H1 (cell line): Measurements from ENCODE around the gene TPO. TPM values are rescaled to one million over a fixed set of nuclear protein-coding genes. Genes with fewer than 3 reads are reported as not detected.

Experiments used
- CTCF ChIA-PET: fragments of 300-600 bp; sonication (Branson Sonifier 250); formaldehyde crosslinking; loops from one replicate; lab custom pipeline; 2021; ENCODE audit not compliant: partially characterized antibody; lab: Charles Lee
- POLR2A ChIA-PET: fragments of 300-600 bp; sonication (Branson Sonifier 250); formaldehyde crosslinking; loops from one replicate; lab custom pipeline; 2021; ENCODE audit warnings: inconsistent platforms; ENCODE audit not compliant: partially characterized antibody; lab: Charles Lee
- DNase-seq, 2 experiments: peaks; one replicate each; pipeline versions ENCODE4 v3.0.0 to v3.0.0-alpha.2; 2010 to 2022; ENCODE audit warnings: low spot score in 2 of 2, low read depth in 1 of 2, mixed read lengths in 1 of 2
- FAIRE-seq: peaks from 2 replicates; lab custom pipeline; 2011; peaks lifted over from hg19 to GRCh38; lab: Jason Lieb, UNC
- H2AFZ ChIP-seq: 2 replicates; pipeline ENCODE4 v1.8.1; 2012; ENCODE audit warnings: low read length, inconsistent platforms
- H2AK5ac ChIP-seq: 2 replicates; pipeline ENCODE4 v1.6.1; 2013; ENCODE audit warnings: low read depth, low read length
- H2BK120ac ChIP-seq: replicated peaks from 2 replicates; pipeline ENCODE3; 2013; ENCODE audit warnings: low read depth, low read length, inconsistent platforms
- H2BK12ac ChIP-seq: 2 replicates; pipeline ENCODE4 v1.6.1; 2013; ENCODE audit warnings: low read depth, low read length
- H2BK15ac ChIP-seq: 2 replicates; pipeline ENCODE4 v1.6.1; 2013; ENCODE audit warnings: low read length
- H2BK20ac ChIP-seq: 2 replicates; pipeline ENCODE4 v1.6.1; 2013; ENCODE audit warnings: low read length
- H2BK5ac ChIP-seq: 2 replicates; pipeline ENCODE4 v1.6.1; 2013; ENCODE audit warnings: low read depth, low read length
- H3K14ac ChIP-seq: 2 replicates; pipeline ENCODE4 v1.6.1; 2013; ENCODE audit warnings: inconsistent platforms; ENCODE audit not compliant: insufficient read length
- H3K18ac ChIP-seq: 2 replicates; pipeline ENCODE4 v1.6.1; 2013; ENCODE audit warnings: low read length; ENCODE audit errors: extremely low read depth
- H3K23ac ChIP-seq: 2 replicates; pipeline ENCODE4 v1.6.1; 2013; ENCODE audit warnings: inconsistent platforms; ENCODE audit not compliant: insufficient read length
- H3K23me2 ChIP-seq: 2 replicates; pipeline ENCODE4 v1.6.1; 2013; ENCODE audit warnings: low read depth, low read length
- H3K27ac ChIP-seq: 2 replicates; pipeline ENCODE4 v1.6.1; 2011; ENCODE audit warnings: low read depth, low read length, inconsistent platforms
- H3K27me3 ChIP-seq, 4 experiments: replicated peaks in 1 of 4; 1 replicate in 1 of 4; 2 replicates in 3 of 4; pipeline versions ENCODE4 v1.6.1 to v1.8.1; 2011 to 2013; ENCODE audit warnings: low read length in 3 of 4, mild to moderate bottlenecking in 3 of 4, inconsistent platforms in 2 of 4, mixed read lengths in 2 of 4, moderate library complexity in 1 of 4; ENCODE audit not compliant: control insufficient read depth in 3 of 4, insufficient read depth in 3 of 4; ENCODE audit errors: extremely low read depth in 1 of 4
- H3K36me3 ChIP-seq, 4 experiments: 2 replicates each; pipeline versions ENCODE4 v1.6.1 to v1.8.1; 2011 to 2013; ENCODE audit warnings: mild to moderate bottlenecking in 4 of 4, low read length in 3 of 4, moderate library complexity in 2 of 4, control low read depth in 1 of 4, inconsistent platforms in 1 of 4; ENCODE audit not compliant: insufficient read depth in 4 of 4, control insufficient read depth in 2 of 4
- H3K4ac ChIP-seq: replicated peaks from 2 replicates; pipeline ENCODE3; 2013; ENCODE audit warnings: low read length, low read depth, mixed read lengths, inconsistent platforms; ENCODE audit not compliant: insufficient read length
- H3K4me1 ChIP-seq, 4 experiments: replicated peaks in 1 of 4; 1 replicate in 1 of 4; 2 replicates in 3 of 4; pipeline versions ENCODE4 v1.6.1 to v1.8.1; 2011 to 2013; ENCODE audit warnings: low read length in 3 of 4, inconsistent platforms in 2 of 4, mixed read lengths in 1 of 4; ENCODE audit not compliant: insufficient read depth in 4 of 4, control insufficient read depth in 3 of 4
- H3K4me2 ChIP-seq, 2 experiments: 2 replicates each; pipeline versions ENCODE4 v1.6.1 to v1.8.1; 2011 to 2013; ENCODE audit warnings: low read depth in 2 of 2, low read length in 2 of 2, control low read depth in 1 of 2, inconsistent platforms in 1 of 2, mild to moderate bottlenecking in 1 of 2; ENCODE audit not compliant: insufficient read depth in 1 of 2
- H3K4me3 ChIP-seq, 4 experiments: fragments of 200-600, 300-600 bp in 1 of 4; sonication (generic), shearing (Covaris generic), sonication (Bioruptor Twin) in 1 of 4; 2 replicates each; pipeline versions ENCODE4 v1.5.1 to v1.8.1; 2011 to 2016; ENCODE audit warnings: low read length in 4 of 4, low read depth in 3 of 4, control low read depth in 2 of 4, inconsistent platforms in 2 of 4, mild to moderate bottlenecking in 2 of 4, mixed read lengths in 1 of 4, moderate library complexity in 1 of 4; ENCODE audit not compliant: insufficient read depth in 2 of 4; ENCODE audit errors: extremely low read depth in 1 of 4
- H3K56ac ChIP-seq: replicated peaks from 2 replicates; pipeline ENCODE3; 2013; ENCODE audit warnings: low read depth, mild to moderate bottlenecking, mixed read lengths, low read length, inconsistent platforms; ENCODE audit not compliant: insufficient read length
- H3K79me1 ChIP-seq: 2 replicates; pipeline ENCODE4 v1.6.1; 2013; ENCODE audit warnings: low read depth, low read length, control low read depth
- H3K79me2 ChIP-seq, 2 experiments: 2 replicates each; pipeline versions ENCODE4 v1.6.1 to v1.8.1; 2012 to 2013; ENCODE audit warnings: low read length in 2 of 2, mild to moderate bottlenecking in 2 of 2, inconsistent platforms in 1 of 2; ENCODE audit not compliant: insufficient read depth in 2 of 2, control insufficient read depth in 1 of 2
- H3K9ac ChIP-seq, 4 experiments: replicated peaks in 1 of 4; 1 replicate in 1 of 4; 2 replicates in 3 of 4; pipeline versions ENCODE4 v1.6.1 to v1.8.1; 2011 to 2013; ENCODE audit warnings: low read depth in 3 of 4, low read length in 3 of 4, control low read depth in 2 of 4, mild to moderate bottlenecking in 2 of 4, moderate library complexity in 2 of 4, inconsistent platforms in 1 of 4; ENCODE audit errors: extremely low read depth in 1 of 4
- H3K9me3 ChIP-seq, 2 experiments: 2 replicates each; pipeline versions ENCODE4 v1.6.1 to v1.8.1; 2012 to 2013; ENCODE audit warnings: mild to moderate bottlenecking in 2 of 2, moderate library complexity in 2 of 2, control low read depth in 1 of 2, inconsistent platforms in 1 of 2, low read depth in 1 of 2, low read length in 1 of 2, mixed read lengths in 1 of 2; ENCODE audit not compliant: insufficient read depth in 2 of 2
- H4K20me1 ChIP-seq, 2 experiments: replicated peaks in 1 of 2; 2 replicates each; pipeline versions ENCODE3 to v1.8.1; 2011 to 2013; ENCODE audit warnings: inconsistent platforms in 2 of 2, low read length in 2 of 2, mild to moderate bottlenecking in 1 of 2; ENCODE audit not compliant: insufficient read depth in 2 of 2, control insufficient read depth in 1 of 2
- H4K5ac ChIP-seq: 2 replicates; pipeline ENCODE4 v1.6.1; 2013; ENCODE audit warnings: low read length, low read depth, mixed read lengths, inconsistent platforms; ENCODE audit not compliant: insufficient read length
- H4K8ac ChIP-seq: 2 replicates; pipeline ENCODE4 v1.8.0; 2013; ENCODE audit warnings: mild to moderate bottlenecking, moderate library complexity, low read length, inconsistent platforms; ENCODE audit not compliant: insufficient read depth; ENCODE audit errors: extremely low read depth
- H4K91ac ChIP-seq: replicated peaks from 2 replicates; pipeline ENCODE3; 2013; ENCODE audit warnings: low read length, mixed read lengths, inconsistent platforms; ENCODE audit not compliant: insufficient read length
- ASH2L ChIP-seq: fragments of 200-600, 300-600 bp; sonication (generic); IDR thresholded peaks from one replicate; pipeline ENCODE4 v1.7.1; 2017; ENCODE audit warnings: low read length
- CBX8 ChIP-seq: fragments of 300-800, 300-1000 bp; sonication (generic); IDR thresholded peaks from 2 replicates; pipeline ENCODE4 v1.7.1; 2016; ENCODE audit warnings: low read depth, low read length, borderline replicate concordance
- CTCF ChIP-seq, 3 experiments: IDR thresholded peaks; 1 replicate in 2 of 3; 2 replicates in 1 of 3; pipeline versions ENCODE4 v1.5.1 to v1.6.1; 2011; ENCODE audit warnings: low read length in 3 of 3, mild to moderate bottlenecking in 3 of 3, inconsistent platforms in 2 of 3, low read depth in 1 of 3, moderate library complexity in 1 of 3; ENCODE audit not compliant: insufficient read depth in 1 of 3; ENCODE audit errors: control extremely low read depth in 1 of 3
- MAFK ChIP-seq: IDR thresholded peaks from 2 replicates; pipeline ENCODE4 v1.6.1; 2012; ENCODE audit warnings: low read depth, mild to moderate bottlenecking, improper control_type of control experiment, low read length
- NANOG ChIP-seq: IDR thresholded peaks from 2 replicates; pipeline ENCODE4 v1.6.1; 2011; ENCODE audit warnings: low read length, low read depth, mild to moderate bottlenecking, inconsistent platforms; ENCODE audit not compliant: insufficient read depth, poor library complexity, severe bottlenecking
- NRF1 ChIP-seq: IDR thresholded peaks from 2 replicates; pipeline ENCODE4 v1.6.1; 2011; ENCODE audit warnings: mild to moderate bottlenecking, low read depth, low read length, improper control_type of control experiment
- PHF8 ChIP-seq: fragments of 200-600 bp; sonication (generic); conservative IDR thresholded peaks from 2 replicates; pipeline ENCODE4 v1.7.1; 2012; ENCODE audit warnings: low read depth, mild to moderate bottlenecking, inconsistent platforms, low read length, moderate library complexity
- RAD21 ChIP-seq, 2 experiments: IDR thresholded peaks in 1 of 2; conservative IDR thresholded peaks in 1 of 2; 2 replicates each; pipeline ENCODE4 v1.6.1; 2011; ENCODE audit warnings: low read depth in 2 of 2, low read length in 2 of 2, improper control_type of control experiment in 1 of 2, inconsistent platforms in 1 of 2, mild to moderate bottlenecking in 1 of 2, moderate library complexity in 1 of 2
- SP1 ChIP-seq: IDR thresholded peaks from 2 replicates; pipeline ENCODE4 v1.6.1; 2011; ENCODE audit warnings: low read depth, low read length
- TEAD4 ChIP-seq: IDR thresholded peaks from 2 replicates; pipeline ENCODE4 v1.6.1; 2012; ENCODE audit warnings: low read depth, low read length, inconsistent platforms, mixed read lengths
- WGBS, 2 experiments: shearing (Covaris generic) in 1 of 2; methylation state at CpG; one replicate each; pipeline versions ENCODE4 v1.1.6 to v1.1.7; 2013 to 2015; ENCODE audit warnings: low lambda C conversion rate in 2 of 2, mixed read lengths in 2 of 2, inconsistent platforms in 1 of 2, low coverage in 1 of 2, missing lambda C conversion rate in 1 of 2; ENCODE audit not compliant: insufficient replicate concordance in 2 of 2, insufficient coverage in 1 of 2, insufficient read length in 1 of 2; ENCODE audit errors: extremely low coverage in 1 of 2, missing lambda C conversion rate in 1 of 2; 5-methylcytosine and 5-hydroxymethylcytosine counted together
- polyA plus RNA-seq, 7 experiments: library from polyadenylated mRNA; depleted of rRNA in 3 of 7; stranded (reverse) in 5 of 7; unstranded in 2 of 7; fragments of >200 nt in 5 of 7; fragments of 200-250 nt in 2 of 7; gene quantifications; 1 replicate in 5 of 7; 2 replicates in 1 of 7; 4 replicates in 1 of 7; pipeline versions ENCODE4 v1.2.1 to v1.2.3, GENCODE V29; 2011 to 2013; ENCODE audit warnings: missing spikeins in 2 of 7, mixed read lengths in 2 of 7
- total RNA-seq: library from RNA; stranded (reverse); fragmentation: NEBNext Ultra II Directional; extraction: Animal tissue kit (Norgen Biotek cat#: 25700); gene quantifications from 2 replicates; pipeline ENCODE4 v1.2.1, GENCODE V29; 2021

Gene TPO
- total and polyA plus RNA-seq, 2 of the 8 experiments (the other 6 are each of a cell fraction or from before 2014, with no cell fraction given): not detected

- H4K91ac ChIP-seq: no peak overlapping the region
- CTCF ChIA-PET: interaction anchor here (0.5 to 3.3 kb wide), 7 partner anchors 8 to 165 kb away, joined by 3 to 14 read pairs (median 3); no protein-coding TSS in a partner anchor
- no peak for FAIRE-seq
- TF ChIP-seq NRF1 (no peak), RAD21 (IDR thresholded peaks at IDR 0.05 in 1 of 2, conservative IDR thresholded peaks at IDR 0.05 in 1 of 2; ENCODE audit: low read depth in 2 of 2, low read length in 2 of 2) (no peak), ASH2L (no peak), CTCF (IDR thresholded peaks at IDR 0.05; ENCODE audit: control extremely low read depth in 1 of 3, insufficient read depth in 1 of 3, low read depth in 1 of 3, low read length in 3 of 3) (no peak), CBX8 (no peak), MAFK (no peak), TEAD4 (no peak), SP1 (no peak), NANOG (no peak), PHF8 (no peak)
Observed at GRCh38 chr2:1585635-1586034, 172.4 kb downstream of the TPO start.

More at GRCh38 chr2:1585635-1586034, 172.4 kb downstream of the TPO start:
- no peak overlapping the region for H2BK12ac ChIP-seq
- no peak overlapping the region for H3K9ac ChIP-seq
- 87% methylated on average over 17 of the region's 17 CpGs; no CpG with 5 or more reads in 1 of the 2 experiments for WGBS, 2 experiments
- H3K23ac ChIP-seq: no peak overlapping the region
- H3K4me3 ChIP-seq: no peak overlapping the region
- H3K27me3 ChIP-seq: no peaks in the 10 kb centered on the region
- H3K4me1 ChIP-seq: peaks cover 0 to 6% (median 0%) of the 10 kb centered on the region in 4 experiments; a peak in 1 of 7 replicates
- H4K20me1 ChIP-seq: no peaks in the 10 kb centered on the region
- H3K14ac ChIP-seq: no peak overlapping the region
- H3K79me2 ChIP-seq: no peaks in the 10 kb centered on the region
- no peak overlapping the region for H3K56ac ChIP-seq
- H2BK5ac ChIP-seq: no peak overlapping the region
- no peak overlapping the region for H4K8ac ChIP-seq
- POLR2A ChIA-PET: no interaction called here
- no peak overlapping the region for H2AK5ac ChIP-seq
- no peak overlapping the region for H2AFZ ChIP-seq
- no peak for DNase-seq
- no peaks in the 10 kb centered on the region for H3K23me2 ChIP-seq
- no peaks in the 10 kb centered on the region for H3K79me1 ChIP-seq
- H2BK120ac ChIP-seq: no peak overlapping the region
- no peak overlapping the region for H2BK15ac ChIP-seq
- H3K9me3 ChIP-seq: no peaks in the 10 kb centered on the region; a peak in 1 of 4 replicates
- no peak overlapping the region for H3K18ac ChIP-seq
- no peaks in the 10 kb centered on the region for H3K36me3 ChIP-seq
- no peak overlapping the region for H3K4me2 ChIP-seq
- H2BK20ac ChIP-seq: no peak overlapping the region
- H3K27ac ChIP-seq: no peak overlapping the region
- no peak overlapping the region for H3K4ac ChIP-seq
- no peak overlapping the region for H4K5ac ChIP-seq
